SU-DHL-6 (cell line): ENCODE data around the gene SCN5A.

Source experiments
- EZH2phosphoT487 ChIP-seq: fragments of 200-600 bp; sonication (generic), shearing (Covaris generic); conservative IDR thresholded peaks from 2 replicates; pipeline ENCODE4 v1.6.1; 2018; ENCODE audit warnings: mild to moderate bottlenecking, antibody characterized with exemption, low read length, moderate library complexity, mixed read lengths
- TF ChIP-seq, protein P1 (sequence below): fragments of 200-600 bp; sonication (generic); IDR thresholded peaks from one replicate; pipeline ENCODE4 v1.5.1; 2017; ENCODE audit warnings: antibody characterized with exemption, mild to moderate bottlenecking, low read length, moderate library complexity; ENCODE audit not compliant: insufficient read depth, poor library complexity, severe bottlenecking

DNA sequence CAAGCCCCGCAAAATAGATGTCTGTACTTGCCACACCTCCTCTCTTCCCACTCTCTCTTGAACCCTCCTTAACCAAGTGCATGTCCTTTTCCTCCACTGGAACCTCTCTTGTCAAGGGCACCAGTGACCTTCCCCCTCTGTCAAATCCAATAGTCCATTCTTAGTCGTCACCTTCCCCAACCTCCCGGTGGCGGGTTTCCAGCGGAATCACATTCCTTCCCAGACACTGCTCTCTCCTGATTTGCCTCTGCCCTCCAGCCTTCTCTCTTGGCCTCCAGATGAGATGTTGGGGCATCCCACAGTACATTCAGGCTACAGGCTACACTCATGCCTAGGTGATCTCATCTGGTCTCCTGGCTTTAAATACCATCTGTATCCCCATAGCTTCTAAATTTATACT is 31.1 kb downstream of the SCN5A start:
- TF ChIP-seq, protein P1, sequence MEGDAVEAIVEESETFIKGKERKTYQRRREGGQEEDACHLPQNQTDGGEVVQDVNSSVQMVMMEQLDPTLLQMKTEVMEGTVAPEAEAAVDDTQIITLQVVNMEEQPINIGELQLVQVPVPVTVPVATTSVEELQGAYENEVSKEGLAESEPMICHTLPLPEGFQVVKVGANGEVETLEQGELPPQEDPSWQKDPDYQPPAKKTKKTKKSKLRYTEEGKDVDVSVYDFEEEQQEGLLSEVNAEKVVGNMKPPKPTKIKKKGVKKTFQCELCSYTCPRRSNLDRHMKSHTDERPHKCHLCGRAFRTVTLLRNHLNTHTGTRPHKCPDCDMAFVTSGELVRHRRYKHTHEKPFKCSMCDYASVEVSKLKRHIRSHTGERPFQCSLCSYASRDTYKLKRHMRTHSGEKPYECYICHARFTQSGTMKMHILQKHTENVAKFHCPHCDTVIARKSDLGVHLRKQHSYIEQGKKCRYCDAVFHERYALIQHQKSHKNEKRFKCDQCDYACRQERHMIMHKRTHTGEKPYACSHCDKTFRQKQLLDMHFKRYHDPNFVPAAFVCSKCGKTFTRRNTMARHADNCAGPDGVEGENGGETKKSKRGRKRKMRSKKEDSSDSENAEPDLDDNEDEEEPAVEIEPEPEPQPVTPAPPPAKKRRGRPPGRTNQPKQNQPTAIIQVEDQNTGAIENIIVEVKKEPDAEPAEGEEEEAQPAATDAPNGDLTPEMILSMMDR = no peak
- TF ChIP-seq EZH2phosphoT487 = no peak
